Loucy (cell line): ENCODE data around the gene SH3PXD2B.

Source experiments
- H2AFZ ChIP-seq: fragments of 200-600 bp; sonication (generic); 2 replicates; pipeline ENCODE4 v1.6.0; 2016; ENCODE audit warnings: antibody characterized with exemption, mild to moderate bottlenecking, low read length, moderate library complexity
- H3F3A ChIP-seq: fragments of 200-600 bp; 2 replicates; pipeline ENCODE4 v1.6.0; 2016; ENCODE audit warnings: antibody characterized with exemption, low read depth, mild to moderate bottlenecking
- H3K27me3 ChIP-seq: fragments of 200-600 bp; sonication (generic); 2 replicates; pipeline ENCODE4 v1.6.1; 2014; ENCODE audit warnings: low read length, mild to moderate bottlenecking; ENCODE audit not compliant: insufficient read depth, poor library complexity, severe bottlenecking
- H3K36me3 ChIP-seq: fragments of 200-600 bp; sonication (generic); 2 replicates; pipeline ENCODE4 v1.6.1; 2016; ENCODE audit warnings: low read length; ENCODE audit not compliant: insufficient read depth
- H3K4me1 ChIP-seq: fragments of 200-600 bp; sonication (generic); 2 replicates; pipeline ENCODE4 v1.5.1; 2014; ENCODE audit warnings: low read length, mild to moderate bottlenecking; ENCODE audit not compliant: insufficient read depth, poor library complexity, severe bottlenecking
- H3K4me2 ChIP-seq: fragments of 200-600 bp; sonication (generic); 2 replicates; pipeline ENCODE4 v1.6.0; 2014; ENCODE audit warnings: antibody characterized with exemption, low read length, low read depth, mild to moderate bottlenecking; ENCODE audit not compliant: poor library complexity, severe bottlenecking
- H3K4me3 ChIP-seq: fragments of 200-600 bp; sonication (generic); 2 replicates; pipeline ENCODE4 v1.5.1; 2014; ENCODE audit warnings: low read length, mild to moderate bottlenecking, mixed read lengths; ENCODE audit not compliant: poor library complexity, severe bottlenecking
- H3K79me2 ChIP-seq: fragments of 200-600 bp; sonication (generic); 2 replicates; pipeline ENCODE4 v1.6.1; 2014; ENCODE audit warnings: low read length; ENCODE audit not compliant: insufficient read depth
- H3K9ac ChIP-seq: fragments of 200-600 bp; sonication (generic); 2 replicates; pipeline ENCODE4 v1.6.0; 2014; ENCODE audit warnings: mild to moderate bottlenecking, low read depth, low read length, moderate library complexity; ENCODE audit not compliant: poor library complexity, severe bottlenecking
- H3K9me2 ChIP-seq: fragments of 200-600 bp; sonication (generic); replicated peaks from 2 replicates; pipeline ENCODE4 v1.6.1; 2016; ENCODE audit warnings: low read depth, low read length, mixed read lengths
- H3K9me3 ChIP-seq: fragments of 200-600 bp; sonication (generic); 2 replicates; pipeline ENCODE4 v1.6.1; 2014; ENCODE audit warnings: mild to moderate bottlenecking, antibody characterized with exemption, low read length, low read depth; ENCODE audit not compliant: insufficient read depth
- H4K20me1 ChIP-seq: fragments of 200-600 bp; sonication (generic); 2 replicates; pipeline ENCODE4 v1.6.0; 2014; ENCODE audit warnings: antibody characterized with exemption, low read length, mild to moderate bottlenecking; ENCODE audit not compliant: insufficient read depth, poor library complexity, severe bottlenecking
- CTCF ChIP-seq: fragments of 200-600 bp; sonication (generic); conservative IDR thresholded peaks from 2 replicates; pipeline ENCODE4 v1.5.1; 2014; ENCODE audit warnings: mild to moderate bottlenecking, antibody characterized with exemption, low read length
- EZH2phosphoT487 ChIP-seq: fragments of 200-600 bp; IDR thresholded peaks from 2 replicates; pipeline ENCODE4 v1.6.1; 2018; ENCODE audit warnings: antibody characterized with exemption, mild to moderate bottlenecking, moderate library complexity, borderline replicate concordance

SH3PXD2B gene

GRCh38 chr5:172361566-172362238, 92.6 kb downstream of the SH3PXD2B start:
- Histone ChIP-seq H4K20me1 (no peaks in the 10 kb centered on the region), H3K4me2 (no peak overlapping the region), H3K4me1 (peaks cover 8% of the 10 kb centered on the region), H3K9me3 (no peaks in the 10 kb centered on the region), H3F3A (no peaks in the 10 kb centered on the region), H3K9me2 (no peaks in the 10 kb centered on the region), H2AFZ (no peak overlapping the region), H3K79me2 (no peaks in the 10 kb centered on the region), H3K4me3 (no peak overlapping the region), H3K36me3 (no peaks in the 10 kb centered on the region), H3K27me3 (no peaks in the 10 kb centered on the region), H3K9ac (no peak overlapping the region)
- TF ChIP-seq CTCF (no peak), EZH2phosphoT487 (no peak)

DNA sequence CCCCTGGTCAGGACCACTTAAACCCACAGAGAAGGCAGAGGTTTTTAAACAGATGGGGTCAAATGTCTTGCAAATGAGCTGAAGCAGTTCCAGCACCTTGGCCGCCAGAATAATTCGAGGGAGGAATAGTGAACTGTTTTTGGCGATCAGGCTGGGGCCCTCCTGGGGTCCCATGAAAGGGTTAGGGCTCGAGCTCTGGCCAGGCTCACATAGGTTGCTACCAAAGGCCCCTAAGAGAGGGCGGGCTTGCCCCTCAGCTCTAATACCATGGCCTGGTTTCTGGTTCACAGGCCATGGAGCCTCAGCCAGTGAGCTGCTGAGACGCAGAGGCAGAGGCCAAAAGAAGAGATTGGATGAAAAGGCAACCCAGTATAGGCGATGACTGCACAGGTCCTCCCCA, 96.0 kb downstream of the SH3PXD2B start:
- no peaks in the 10 kb centered on the region for H3F3A ChIP-seq
- no peak for TF ChIP-seq EZH2phosphoT487
- no peak for TF ChIP-seq CTCF
- no peak overlapping the region for H3K4me3 ChIP-seq
- no peaks in the 10 kb centered on the region for H3K9me2 ChIP-seq
- no peak overlapping the region for H3K4me2 ChIP-seq
- no peaks in the 10 kb centered on the region for H3K36me3 ChIP-seq
- no peaks in the 10 kb centered on the region for H3K4me1 ChIP-seq
- no peaks in the 10 kb centered on the region for H3K27me3 ChIP-seq
- H3K9ac ChIP-seq = no peak overlapping the region
- no peaks in the 10 kb centered on the region for H3K9me3 ChIP-seq
- H3K79me2 ChIP-seq = no peaks in the 10 kb centered on the region
- H4K20me1 ChIP-seq = no peaks in the 10 kb centered on the region
- H2AFZ ChIP-seq = no peak overlapping the region

DNA sequence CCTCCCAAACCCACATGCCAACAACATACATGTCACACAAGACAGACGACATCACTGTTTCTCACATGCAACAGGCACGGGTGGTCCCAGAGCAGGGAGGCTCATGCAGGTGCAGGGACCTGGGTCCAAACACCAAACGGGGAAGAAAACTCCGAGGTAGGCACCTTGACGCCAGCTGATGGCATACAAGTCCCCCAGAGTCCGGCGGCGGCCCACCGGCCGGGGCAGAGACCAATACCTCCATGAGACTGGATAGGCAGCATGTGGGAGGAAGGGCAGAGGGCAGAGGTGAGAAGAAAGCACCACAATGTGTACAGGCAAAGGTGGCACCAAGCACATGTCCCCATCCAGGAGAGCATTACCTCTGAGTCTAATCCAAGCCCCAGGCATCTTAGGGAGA, 97.8 kb downstream of the SH3PXD2B start:
- H3K27me3 ChIP-seq = no peaks in the 10 kb centered on the region
- no peaks in the 10 kb centered on the region for H3K4me1 ChIP-seq
- H3K9me2 ChIP-seq = no peaks in the 10 kb centered on the region
- no peak overlapping the region for H3K9ac ChIP-seq
- no peaks in the 10 kb centered on the region for H3K36me3 ChIP-seq
- H3K9me3 ChIP-seq = no peaks in the 10 kb centered on the region
- no peaks in the 10 kb centered on the region for H3F3A ChIP-seq
- no peak overlapping the region for H3K4me2 ChIP-seq
- H3K79me2 ChIP-seq = no peaks in the 10 kb centered on the region
- no peak overlapping the region for H3K4me3 ChIP-seq
- H2AFZ ChIP-seq = no peak overlapping the region
- no peak for TF ChIP-seq EZH2phosphoT487
- no peak for TF ChIP-seq CTCF
- no peaks in the 10 kb centered on the region for H4K20me1 ChIP-seq
